Measurements from ENCODE around the gene RASGEF1B.

RASGEF1B gene

DNA sequence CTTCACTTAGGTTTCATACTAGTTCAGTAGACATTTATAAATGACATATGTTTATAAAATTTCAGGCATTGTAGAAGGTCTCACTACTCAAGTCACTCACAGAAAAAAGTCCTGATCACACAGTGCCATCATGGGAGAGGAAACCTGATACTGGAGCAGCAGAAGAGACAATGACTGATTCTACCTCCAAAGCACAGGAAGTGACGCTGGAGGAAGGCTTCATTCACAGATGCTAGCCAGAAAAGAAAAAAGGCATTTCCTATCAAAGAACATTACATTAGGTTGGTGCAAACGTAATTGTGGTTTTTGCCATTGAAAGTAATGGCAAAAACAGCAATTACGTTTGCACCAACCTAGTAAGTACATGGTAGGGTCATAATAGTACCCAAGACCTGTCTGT lies 79.5 kb downstream of the RASGEF1B start:
- DNase-seq: no peak

- DNase-seq: no peak
Measured at GRCh38 chr4:81389720-81390119, 82.0 kb downstream of the RASGEF1B start.

- DNase-seq: no peak
Measured at GRCh38 chr4:81380437-81380836, 91.3 kb downstream of the RASGEF1B start.

DNA sequence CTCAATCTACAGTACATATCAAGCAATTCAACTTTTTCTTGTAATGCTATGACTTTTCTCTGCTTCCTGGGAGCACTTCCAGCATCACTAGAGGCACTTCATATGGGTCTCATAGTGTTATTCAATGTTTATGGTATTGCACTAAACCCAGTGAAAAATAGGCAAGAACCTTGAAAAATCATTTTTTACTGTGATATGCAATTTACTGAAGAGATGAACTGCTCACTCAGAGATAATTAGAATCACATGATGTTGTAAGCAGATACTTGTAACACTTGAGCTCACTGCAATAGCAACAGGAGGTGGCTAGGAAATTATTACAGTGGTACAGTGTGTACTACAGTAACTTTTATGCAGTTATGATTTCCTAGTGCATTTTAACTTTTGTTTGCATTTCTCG lies 93.3 kb downstream of the RASGEF1B start:
- DNase-seq: no peak

- DNase-seq: no peak
Measured at GRCh38 chr4:81377191-81377590, 94.5 kb downstream of the RASGEF1B start.

GRCh38 chr4:81376720-81377119 lies 95.0 kb downstream of the RASGEF1B start:
- DNase-seq: no peak

Data from stimulated activated CD4-positive, alpha-beta T cell treated with anti-CD3 and anti-CD28 coated beads, Interleukin-12 subunit alpha, Interleukin-12 subunit beta, amount 100 ng/mL, for 4 hours (primary cell).